GM18508 (cell line): ENCODE measurements around the gene NT5C3B.
"Not testable (repeated sequence)": the region's sequence is repeated elsewhere in the genome, so short reads cannot be mapped to it uniquely, and the experiment has no call there.

Experiments
- ATAC-seq: cut with Tn5 transposase; IDR thresholded peaks from one replicate; pipeline ENCODE4 v1.9.1; 2021; ENCODE audit warnings: moderate number of reproducible peaks; ENCODE audit not compliant: insufficient read depth, unreplicated experiment

NT5C3B gene

DNA sequence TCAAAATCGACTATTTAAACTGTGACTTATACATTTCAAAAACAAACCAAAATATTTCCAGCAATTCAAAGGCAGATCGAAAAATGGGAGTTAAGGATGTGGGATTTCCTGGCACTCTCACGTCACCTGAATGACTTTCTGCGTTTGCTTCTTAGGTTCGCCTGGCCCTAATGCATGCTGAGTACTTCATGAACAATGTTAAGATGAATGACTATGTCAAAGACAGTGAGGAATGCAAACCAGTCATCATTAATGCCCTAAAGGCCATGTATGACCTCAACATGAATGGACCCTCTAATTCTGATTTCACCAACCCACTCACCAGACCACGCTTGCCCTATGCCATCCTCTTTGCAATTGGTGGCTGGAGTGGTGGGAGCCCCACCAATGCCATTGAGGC lies 8.9 kb upstream of the NT5C3B start:
- ATAC-seq = no peak

DNA sequence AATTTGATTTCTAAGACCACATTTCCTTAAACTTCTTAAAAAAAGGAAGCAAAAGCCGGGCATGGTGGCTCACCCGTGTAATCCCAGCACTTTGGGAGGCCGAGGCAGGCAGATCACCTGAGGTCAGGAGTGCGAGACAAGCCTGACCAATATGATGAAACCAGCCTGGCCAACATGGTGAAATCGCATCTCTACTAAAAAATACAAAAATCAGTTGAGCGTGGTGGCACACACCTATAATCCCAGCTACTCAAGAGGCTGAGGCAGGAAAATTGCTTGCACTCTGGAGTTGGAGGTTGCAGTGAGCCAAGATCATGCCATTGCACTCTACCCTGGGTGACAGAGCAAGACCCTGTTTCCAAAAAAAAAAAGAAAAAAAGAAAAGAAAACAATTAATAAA lies 4.7 kb upstream of the NT5C3B start:
- ATAC-seq = not testable (repeated sequence)

DNA sequence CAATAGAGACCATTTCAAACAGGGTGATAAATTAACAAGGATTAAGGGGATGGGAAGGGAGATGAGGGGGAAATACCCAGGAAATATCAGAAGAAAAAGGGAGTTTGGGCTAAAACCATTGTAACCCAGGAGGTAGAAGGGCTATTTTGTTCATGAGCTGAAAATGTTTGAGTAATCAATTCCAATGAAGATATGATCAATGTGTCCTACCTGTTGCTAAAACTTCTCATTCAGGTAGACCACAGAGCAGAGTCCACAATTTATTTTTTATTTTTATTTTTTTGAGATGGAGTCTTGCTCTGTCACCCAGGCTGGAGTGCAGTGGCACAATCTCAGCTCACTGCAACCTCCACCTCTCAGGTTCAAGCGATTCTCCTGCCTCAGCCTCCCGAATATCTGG lies 3.4 kb upstream of the NT5C3B start:
- not testable (repeated sequence) for ATAC-seq

DNA sequence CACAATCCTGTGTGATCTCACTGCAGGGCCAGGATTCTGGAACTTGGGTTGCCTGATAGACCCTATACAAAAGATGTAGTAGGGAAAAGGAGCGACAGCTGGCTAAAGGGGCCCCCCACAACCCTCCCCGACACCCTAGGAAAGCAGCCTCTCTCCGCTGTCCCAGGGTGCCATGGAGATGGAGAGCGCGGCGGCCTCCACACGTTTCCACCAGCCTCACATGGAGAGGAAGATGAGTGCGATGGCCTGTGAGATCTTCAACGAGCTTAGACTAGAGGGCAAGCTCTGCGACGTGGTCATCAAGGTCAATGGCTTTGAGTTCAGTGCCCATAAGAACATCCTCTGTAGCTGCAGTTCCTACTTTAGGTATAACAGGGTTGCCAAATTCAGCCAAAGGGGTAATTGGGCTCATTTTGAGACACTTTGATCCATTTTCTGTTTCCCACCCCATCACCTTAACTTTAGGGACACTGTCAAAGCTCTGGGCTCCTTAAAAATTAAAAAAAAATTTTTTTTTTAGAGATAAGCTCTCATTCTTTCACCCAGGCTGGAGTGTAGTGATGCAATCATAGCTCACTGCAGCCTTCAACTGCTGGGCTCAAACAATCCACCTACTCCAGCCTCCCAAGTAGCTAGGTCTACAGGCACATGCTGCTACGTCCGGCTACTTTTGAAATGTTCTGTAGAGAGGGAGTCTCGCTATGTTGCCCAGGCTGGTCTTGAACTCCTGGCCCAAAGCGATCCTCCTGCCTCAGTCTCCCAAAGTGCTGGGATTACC lies 1.9 kb upstream of the NT5C3B start, which contains the start of gene KLHL10:
Gene KLHL10 (plus strand): TSS at position 65 of the 778 bp plus-strand sequence. CDS start 108 bp downstream, at position 173.
- ATAC-seq = no peak

DNA sequence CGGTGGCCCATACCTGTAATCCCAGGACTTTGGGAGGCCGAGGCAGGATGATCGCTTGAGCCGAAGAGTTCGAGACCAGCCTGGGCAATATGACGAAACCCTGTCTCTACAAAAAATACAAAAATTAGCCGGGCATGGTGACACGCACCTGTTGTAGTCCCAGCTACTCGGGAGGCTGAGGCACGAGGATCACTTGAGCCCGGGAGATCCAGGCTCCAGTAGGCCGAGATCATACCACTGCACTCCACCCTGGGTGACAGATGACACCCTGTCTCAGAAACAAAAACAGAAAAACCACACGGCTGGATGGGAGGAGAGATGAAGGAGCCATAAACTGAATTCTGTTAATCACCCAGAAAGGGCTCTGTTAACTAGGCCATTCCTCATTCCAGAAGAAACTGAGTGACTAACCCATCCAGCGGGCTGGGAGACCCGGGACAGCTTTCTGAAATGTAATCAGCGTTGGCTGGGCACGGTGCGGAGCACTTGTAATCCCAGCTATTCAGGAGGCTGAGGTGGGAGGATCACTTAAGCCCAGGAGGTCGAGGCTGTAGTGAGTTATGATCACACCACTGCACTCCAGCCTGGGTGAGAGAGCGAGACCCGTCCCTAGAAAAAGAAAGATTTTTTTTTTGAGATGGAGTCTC lies 641 bp upstream of the NT5C3B start:
- no peak for ATAC-seq

DNA sequence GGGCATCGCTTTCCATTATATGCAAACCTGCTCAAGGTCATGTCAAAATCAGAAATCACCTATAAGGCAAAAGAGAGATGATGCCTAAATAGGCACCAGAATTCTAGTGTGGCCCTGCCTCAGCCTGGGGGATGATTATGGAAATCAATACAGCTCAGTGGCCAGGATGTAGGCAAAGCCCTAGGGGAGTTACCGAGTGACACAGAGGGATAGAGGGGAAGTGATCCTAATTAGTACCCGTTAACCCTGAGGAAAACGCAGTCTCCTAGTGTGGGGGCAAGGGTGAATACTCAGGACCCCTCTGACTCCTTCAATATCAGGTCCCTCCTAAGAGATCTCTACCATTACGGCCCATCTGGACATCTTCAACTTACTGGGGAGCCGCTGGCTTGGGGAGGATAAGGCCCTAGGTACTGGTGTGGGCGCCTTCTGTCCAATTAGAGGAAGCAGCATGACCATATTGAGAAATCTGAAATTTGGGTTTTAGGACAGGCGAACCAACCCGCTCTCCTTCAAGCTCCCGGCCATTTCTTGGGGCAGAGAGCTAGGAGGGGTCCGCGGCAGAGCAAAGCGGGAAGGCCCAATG lies 725 bp downstream of the NT5C3B start:
- ATAC-seq = no peak

DNA sequence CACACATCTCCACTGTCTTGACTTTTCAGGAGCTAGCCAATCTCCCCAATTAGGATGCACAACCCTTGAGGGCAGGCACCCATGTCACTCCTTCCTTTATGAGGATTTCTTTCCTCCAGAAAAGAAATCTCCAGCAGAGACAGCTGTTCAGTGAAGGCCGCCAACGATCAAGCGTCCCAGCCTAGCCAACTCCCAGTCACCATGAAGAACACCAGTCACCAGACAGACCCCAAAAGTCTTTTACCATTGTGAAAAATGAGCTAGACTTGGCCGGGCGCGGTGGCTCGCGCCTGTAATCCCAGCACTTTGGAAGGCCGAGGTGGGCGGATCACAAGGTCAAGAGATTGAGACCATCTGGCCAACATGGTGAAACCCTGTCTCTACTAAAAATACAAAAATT lies 6.1 kb downstream of the NT5C3B start:
- ATAC-seq = not testable (repeated sequence)

DNA sequence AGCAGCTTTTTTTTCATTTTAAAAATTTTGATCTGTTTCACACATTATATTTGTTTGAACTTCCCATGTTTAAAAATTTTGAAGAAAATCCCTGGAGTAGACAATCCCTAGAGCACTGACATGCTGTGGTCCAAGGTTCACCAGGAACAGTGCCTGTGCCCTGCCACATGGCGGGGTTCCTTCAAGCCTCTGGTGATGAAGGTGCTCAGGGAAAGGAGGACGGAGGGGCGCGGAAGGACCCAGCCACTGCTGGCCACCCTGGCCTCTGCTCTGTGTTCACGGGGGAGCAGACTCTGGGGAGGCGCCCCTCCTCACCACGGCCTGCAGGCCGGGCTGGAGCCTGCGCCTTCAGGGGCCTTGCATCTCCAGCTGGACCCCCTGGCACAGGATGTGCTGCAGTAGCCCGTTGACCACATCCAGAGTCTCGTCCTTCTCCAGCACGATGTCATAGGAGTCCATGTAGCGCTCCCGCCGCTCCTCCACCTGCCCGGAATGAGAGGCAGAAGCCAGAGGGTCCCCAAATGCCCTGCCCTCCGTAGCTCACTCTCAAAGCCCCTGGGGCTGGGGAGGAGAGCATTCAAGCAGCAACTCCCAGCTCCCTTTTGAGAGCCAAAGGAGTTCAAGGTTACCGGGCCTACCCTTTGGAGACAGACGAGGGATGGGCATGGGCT lies 10.7 kb downstream of the NT5C3B start:
- ATAC-seq = no peak

DNA sequence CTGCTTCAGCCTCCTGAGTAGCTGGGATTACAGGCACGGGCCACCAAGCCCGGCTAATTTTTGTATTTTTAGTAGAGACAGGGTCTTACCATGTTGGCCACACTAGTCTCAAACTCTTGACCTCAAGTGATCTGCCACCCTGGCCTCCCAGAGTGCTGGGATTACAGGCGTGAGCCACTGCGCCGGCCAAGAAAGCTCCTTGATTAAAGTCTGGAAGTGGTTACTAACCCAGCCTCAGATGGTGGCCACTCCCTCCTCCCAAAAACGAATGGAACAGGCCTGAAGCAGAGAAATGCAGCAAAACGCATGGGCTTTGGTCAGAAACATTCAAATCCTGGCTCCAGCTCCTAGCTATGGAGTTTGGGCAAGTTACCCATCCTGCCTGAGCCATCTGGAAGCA lies 11.9 kb downstream of the NT5C3B start:
- no peak for ATAC-seq

DNA sequence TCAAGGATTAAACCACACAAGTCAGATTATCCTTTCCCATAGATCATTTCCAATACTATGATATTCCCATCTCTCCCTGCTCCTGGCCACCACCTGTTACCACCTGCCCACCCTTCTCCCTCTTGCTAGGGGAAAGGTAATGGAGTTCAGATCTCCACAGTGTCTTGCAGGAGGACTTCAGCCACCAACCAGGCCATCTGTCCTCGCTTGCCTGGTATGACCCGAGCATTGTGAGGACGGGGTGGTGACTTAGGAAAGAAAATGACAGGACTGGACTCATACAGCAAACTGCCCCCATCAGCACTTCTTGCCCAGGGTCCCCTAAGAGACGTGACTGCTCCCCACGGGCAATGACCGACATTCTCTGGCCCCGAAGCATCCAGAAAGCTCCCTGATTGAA lies 12.5 kb downstream of the NT5C3B start:
- no peak for ATAC-seq

DNA sequence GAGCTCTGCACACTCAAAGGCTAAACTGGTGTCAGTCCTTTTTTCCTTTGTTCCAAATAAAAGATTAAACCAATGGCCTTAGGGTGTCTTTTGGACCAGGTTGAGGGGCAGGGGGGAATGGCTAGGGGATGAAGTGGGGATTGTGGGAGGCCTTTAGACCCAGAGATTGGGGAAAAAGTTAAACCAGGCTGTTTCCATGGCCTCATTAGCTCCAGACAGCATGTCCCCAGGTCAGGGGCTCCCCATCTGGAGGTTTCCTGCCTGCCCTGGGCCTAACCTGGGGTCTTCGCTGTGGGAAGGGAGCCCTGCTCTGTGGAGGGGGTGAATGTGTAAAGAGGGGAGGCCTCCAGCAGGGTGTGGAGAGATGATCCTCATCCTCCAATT lies 12.9 kb downstream of the NT5C3B start:
- no peak for ATAC-seq

DNA sequence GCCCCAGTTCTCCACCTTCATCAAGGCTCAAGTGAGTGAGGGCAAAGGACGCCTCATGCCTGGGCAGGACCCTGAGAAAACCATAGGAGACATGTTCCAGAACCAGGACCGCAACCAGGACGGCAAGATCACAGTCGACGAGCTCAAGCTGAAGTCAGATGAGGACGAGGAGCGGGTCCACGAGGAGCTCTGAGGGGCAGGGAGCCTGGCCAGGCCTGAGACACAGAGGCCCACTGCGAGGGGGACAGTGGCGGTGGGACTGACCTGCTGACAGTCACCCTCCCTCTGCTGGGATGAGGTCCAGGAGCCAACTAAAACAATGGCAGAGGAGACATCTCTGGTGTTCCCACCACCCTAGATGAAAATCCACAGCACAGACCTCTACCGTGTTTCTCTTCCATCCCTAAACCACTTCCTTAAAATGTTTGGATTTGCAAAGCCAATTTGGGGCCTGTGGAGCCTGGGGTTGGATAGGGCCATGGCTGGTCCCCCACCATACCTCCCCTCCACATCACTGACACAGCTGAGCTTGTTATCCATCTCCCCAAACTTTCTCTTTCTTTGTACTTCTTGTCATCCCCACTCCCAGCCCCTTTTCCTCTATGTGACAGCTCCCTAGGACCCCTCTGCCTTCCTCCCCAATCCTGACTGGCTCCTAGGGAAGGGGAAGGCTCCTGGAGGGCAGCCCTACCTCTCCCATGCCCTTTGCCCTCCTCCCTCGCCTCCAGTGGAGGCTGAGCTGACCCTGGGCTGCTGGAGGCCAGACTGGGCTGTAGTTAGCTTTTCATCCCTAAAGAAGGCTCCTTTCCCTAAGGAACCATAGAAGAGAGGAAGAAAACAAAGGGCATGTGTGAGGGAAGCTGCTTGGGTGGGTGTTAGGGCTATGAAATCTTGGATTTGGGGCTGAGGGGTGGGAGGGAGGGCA lies 13.6 kb downstream of the NT5C3B start:
- ATAC-seq = no peak

DNA sequence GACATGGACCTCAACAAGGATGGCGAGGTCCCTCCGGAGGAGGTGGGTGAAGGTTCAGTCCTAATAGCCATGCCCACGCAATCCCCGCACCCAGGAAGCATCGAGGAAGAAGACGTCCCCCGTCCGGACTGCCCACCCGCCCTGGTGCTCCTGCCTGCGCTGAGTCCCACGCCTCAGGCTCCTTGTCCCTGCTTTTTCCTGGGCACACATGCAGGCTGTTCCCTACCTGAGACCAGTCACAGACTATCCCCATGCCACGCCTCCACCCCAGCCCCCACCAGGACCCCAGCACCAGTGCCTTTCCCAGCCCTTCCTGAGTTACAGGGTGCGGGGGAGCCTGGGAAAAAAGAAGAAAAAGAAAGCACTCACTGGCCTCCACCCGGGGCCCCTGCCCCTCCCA lies 14.3 kb downstream of the NT5C3B start:
- ATAC-seq = no peak

DNA sequence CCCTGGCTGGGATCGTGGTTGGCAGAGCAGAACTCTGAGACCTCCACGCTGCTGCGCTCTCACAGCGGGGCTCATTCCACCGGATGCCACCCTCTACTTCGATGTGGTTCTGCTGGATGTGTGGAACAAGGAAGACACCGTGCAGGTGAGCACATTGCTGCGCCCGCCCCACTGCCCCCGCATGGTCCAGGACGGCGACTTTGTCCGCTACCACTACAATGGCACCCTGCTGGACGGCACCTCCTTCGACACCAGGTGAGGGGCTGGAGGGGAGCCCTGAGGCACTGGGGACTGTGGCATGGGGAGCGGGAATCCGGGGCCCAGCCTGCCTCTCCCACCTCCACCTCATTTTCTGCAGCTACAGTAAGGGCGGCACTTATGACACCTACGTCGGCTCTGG lies 18.0 kb downstream of the NT5C3B start:
- ATAC-seq = no peak

DNA sequence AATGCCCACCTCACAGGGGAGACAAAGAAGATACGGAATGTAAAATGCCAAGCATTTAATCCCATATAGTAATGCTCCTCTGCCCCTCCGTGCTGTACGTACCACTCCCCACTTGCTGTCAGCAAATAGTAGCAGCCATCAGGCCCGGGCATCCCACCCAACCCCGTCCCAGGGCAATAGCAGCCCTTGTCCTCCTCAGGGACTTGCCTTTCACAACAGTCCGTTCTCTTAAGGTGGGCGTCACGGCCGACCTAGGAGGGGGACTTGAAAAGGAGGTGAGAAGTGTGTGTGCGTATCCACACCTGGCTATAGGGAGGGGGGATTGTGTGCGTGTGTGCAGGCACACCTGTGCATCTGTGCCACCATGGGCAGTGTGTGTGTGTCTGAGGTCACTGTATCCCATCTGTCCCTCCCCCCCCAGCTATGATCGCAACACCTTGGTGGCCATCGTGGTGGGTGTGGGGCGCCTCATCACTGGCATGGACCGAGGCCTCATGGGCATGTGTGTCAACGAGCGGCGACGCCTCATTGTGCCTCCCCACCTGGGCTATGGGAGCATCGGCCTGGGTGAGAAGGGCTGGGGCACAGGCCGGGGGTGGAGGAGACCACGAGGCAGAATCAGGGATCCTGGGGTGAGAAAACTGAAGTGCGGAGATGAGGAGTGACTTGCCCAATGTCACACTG lies 19.3 kb downstream of the NT5C3B start:
- ATAC-seq = no peak

DNA sequence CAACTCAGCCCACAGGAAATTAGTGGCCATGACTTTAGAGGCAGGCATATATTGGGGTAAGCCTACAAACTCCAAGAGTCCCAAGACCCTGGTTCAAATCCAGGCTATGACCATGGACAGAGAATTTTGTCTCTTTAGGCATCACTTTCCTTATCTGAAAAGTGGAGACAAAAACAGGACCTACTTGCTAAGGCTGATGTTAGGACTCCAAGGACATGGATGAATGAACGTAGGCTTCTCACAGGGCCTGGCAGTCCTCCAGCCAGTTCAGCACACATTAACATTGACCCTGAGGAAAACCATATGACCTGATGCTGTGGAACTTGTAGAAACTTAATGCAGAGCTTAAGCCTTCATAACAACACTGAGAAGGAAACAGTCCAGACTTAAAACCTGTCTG lies 21.8 kb downstream of the NT5C3B start:
- no peak for ATAC-seq

DNA sequence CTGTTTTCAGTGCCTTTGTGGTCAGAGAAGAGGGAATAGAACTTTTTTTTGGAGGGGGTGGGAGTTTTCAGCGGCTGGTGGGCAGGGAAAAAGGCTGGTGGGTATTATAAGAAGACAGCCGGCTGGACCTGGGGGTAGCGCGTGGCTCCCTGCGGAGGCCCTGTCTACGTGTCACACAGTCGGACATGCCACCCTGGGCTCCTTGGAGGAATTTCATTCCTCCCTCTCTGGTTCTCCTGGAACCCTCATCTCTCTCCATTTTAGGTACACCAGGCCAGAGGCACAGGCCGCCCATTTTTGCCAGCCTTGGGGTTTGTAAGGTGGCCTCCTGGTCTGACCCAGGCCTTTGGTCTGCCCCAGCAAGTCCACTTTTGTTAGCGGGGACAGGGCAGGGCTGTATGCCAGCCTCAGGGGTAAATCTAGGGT lies 22.3 kb downstream of the NT5C3B start:
- no peak for ATAC-seq

DNA sequence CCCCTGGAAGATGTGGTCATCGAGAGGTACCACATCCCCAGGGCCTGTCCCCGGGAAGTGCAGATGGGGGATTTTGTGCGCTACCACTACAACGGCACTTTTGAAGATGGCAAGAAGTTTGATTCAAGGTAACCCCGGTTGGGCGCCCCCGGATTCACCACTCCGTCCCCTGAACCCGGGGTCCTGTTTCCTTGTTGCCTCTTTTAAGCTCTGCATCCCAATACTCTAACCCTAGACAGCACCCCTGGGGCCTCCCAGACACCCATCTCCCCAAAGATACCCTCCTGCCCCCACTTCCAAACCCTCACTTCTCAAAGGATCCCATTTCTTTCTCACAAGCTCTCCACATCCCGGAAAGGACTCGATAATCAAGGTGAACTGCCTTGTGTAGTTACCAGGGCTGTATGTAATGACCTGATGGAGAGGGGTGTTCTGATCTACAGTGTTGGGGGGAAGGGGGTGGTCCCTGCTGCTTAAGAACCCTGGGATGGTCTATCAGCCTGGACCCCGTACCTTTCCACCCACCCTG lies 22.8 kb downstream of the NT5C3B start:
- ATAC-seq = no peak
